ENCODE data around the gene HHIPL1. TPM values are rescaled to one million over a fixed set of nuclear protein-coding genes. Genes with fewer than 3 reads are reported as not detected.
A peak's percentile ranks its signal among the peaks of the same experiment; 100 is the strongest.

HHIPL1 gene
- total RNA-seq, 1 experiment from 2014 or later, result 2.1 TPM

DNA sequence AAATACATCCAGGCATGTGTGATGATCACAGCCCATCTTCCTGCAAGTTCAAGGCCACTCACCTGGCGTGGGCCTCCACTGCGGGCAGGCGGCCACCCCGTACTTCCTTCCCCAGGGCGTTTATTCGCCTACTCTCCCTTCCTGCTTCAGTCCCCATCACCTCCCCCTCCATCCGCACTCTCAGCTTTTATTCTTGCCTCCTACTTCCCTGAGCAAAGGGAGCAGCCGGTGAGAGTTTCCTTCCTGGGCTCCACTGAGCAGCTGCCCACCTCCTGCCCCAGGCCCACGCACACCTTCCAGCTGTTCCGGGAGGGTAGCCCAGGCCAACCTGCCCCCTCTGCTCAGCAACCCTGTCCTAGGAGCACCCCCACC, 43.3 kb downstream of the HHIPL1 start:
- intact Hi-C loops (cut with micrococcal nuclease; ENCODE audit: unreplicated experiment) (no loop called here), in situ Hi-C loops (cut with HindIII; ENCODE audit: low pct_unique_long_range_greater_than_20kb, low sequenced_read_pairs) (no loop called here)
- no TSS peak for BruUV-seq (replicated peaks)
- TF ChIP-seq, protein P1, sequence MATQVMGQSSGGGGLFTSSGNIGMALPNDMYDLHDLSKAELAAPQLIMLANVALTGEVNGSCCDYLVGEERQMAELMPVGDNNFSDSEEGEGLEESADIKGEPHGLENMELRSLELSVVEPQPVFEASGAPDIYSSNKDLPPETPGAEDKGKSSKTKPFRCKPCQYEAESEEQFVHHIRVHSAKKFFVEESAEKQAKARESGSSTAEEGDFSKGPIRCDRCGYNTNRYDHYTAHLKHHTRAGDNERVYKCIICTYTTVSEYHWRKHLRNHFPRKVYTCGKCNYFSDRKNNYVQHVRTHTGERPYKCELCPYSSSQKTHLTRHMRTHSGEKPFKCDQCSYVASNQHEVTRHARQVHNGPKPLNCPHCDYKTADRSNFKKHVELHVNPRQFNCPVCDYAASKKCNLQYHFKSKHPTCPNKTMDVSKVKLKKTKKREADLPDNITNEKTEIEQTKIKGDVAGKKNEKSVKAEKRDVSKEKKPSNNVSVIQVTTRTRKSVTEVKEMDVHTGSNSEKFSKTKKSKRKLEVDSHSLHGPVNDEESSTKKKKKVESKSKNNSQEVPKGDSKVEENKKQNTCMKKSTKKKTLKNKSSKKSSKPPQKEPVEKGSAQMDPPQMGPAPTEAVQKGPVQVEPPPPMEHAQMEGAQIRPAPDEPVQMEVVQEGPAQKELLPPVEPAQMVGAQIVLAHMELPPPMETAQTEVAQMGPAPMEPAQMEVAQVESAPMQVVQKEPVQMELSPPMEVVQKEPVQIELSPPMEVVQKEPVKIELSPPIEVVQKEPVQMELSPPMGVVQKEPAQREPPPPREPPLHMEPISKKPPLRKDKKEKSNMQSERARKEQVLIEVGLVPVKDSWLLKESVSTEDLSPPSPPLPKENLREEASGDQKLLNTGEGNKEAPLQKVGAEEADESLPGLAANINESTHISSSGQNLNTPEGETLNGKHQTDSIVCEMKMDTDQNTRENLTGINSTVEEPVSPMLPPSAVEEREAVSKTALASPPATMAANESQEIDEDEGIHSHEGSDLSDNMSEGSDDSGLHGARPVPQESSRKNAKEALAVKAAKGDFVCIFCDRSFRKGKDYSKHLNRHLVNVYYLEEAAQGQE (IDR thresholded peaks at IDR 0.05; ENCODE audit: insufficient read depth in 1 of 2, low read depth in 2 of 2, low read length in 1 of 2), result no peak
- TF ChIP-seq POLR2AphosphoS5 (IDR thresholded peaks at IDR 0.05; ENCODE audit: low read depth, low read length) (no peak), TCF7L2 (IDR thresholded peaks at IDR 0.05; ENCODE audit: low read depth, low read length) (no peak), SIN3A (IDR thresholded peaks at IDR 0.05; ENCODE audit: borderline replicate concordance, insufficient read depth, low read depth, low read length) (no peak)
- TF ChIP-seq, protein P2, sequence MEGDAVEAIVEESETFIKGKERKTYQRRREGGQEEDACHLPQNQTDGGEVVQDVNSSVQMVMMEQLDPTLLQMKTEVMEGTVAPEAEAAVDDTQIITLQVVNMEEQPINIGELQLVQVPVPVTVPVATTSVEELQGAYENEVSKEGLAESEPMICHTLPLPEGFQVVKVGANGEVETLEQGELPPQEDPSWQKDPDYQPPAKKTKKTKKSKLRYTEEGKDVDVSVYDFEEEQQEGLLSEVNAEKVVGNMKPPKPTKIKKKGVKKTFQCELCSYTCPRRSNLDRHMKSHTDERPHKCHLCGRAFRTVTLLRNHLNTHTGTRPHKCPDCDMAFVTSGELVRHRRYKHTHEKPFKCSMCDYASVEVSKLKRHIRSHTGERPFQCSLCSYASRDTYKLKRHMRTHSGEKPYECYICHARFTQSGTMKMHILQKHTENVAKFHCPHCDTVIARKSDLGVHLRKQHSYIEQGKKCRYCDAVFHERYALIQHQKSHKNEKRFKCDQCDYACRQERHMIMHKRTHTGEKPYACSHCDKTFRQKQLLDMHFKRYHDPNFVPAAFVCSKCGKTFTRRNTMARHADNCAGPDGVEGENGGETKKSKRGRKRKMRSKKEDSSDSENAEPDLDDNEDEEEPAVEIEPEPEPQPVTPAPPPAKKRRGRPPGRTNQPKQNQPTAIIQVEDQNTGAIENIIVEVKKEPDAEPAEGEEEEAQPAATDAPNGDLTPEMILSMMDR (IDR thresholded peaks at IDR 0.05), result 0 out of 2 replicates have a peak, but pooled peaks have one; percentile 28
- no peaks in the 10 kb centered on the region for H3K4me1 ChIP-seq (ENCODE audit: control insufficient read depth, insufficient read depth, low read length)
- DNase-seq (ENCODE audit: low read depth, low spot score) (no peak), ATAC-seq (no peak)
- no peaks in the 10 kb centered on the region for H3K9me3 ChIP-seq (ENCODE audit: control insufficient read depth, insufficient read depth, low read depth, low read length)
- H3K36me3 ChIP-seq (ENCODE audit: control insufficient read depth, insufficient read depth, low read length), result no peaks in the 10 kb centered on the region; the same call in 1 of the 2 replicates
- H3K4me3 ChIP-seq (ENCODE audit: low read depth in 2 of 2, low read length in 2 of 2), result no peak overlapping the region
- peaks cover 2% of the 10 kb centered on the region for H3K27me3 ChIP-seq (ENCODE audit: control insufficient read depth, insufficient read depth, low read length)
- H3K27ac ChIP-seq (ENCODE audit: low read length), result no peak overlapping the region
- CTCF ChIA-PET, result interaction anchor here (1.1 kb wide), 1 partner anchor 28 kb away, joined by 3 read pairs; no protein-coding TSS in a partner anchor
- POLR2A ChIA-PET, result no interaction called here

DNA sequence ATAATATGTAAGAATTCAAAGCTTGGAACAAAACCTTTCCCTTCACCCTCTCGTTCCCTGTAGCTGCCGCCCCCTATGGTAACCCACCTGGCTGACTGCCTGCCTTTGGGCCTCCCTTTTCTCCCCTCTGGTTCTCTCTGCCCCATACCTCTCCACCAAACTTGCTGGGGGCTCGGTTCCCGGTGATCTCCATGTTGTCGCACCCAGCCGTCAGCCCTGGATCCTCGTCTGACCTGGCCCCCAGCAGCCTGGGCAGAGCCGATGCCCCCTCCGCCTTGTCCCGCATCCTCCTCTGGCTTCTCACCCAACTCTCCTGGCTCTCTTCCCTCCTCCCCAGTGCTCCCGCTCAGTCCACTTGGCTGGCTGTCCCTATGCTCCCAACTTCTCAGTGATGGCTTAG, 43.7 kb downstream of the HHIPL1 start:
- Histone ChIP-seq H3K36me3 (ENCODE audit: control insufficient read depth, insufficient read depth, low read length) (no peaks in the 10 kb centered on the region; the same call in 1 of the 2 replicates), H3K27me3 (ENCODE audit: control insufficient read depth, insufficient read depth, low read length) (peaks cover 2% of the 10 kb centered on the region), H3K4me1 (ENCODE audit: control insufficient read depth, insufficient read depth, low read length) (no peaks in the 10 kb centered on the region), H3K9me3 (ENCODE audit: control insufficient read depth, insufficient read depth, low read depth, low read length) (no peaks in the 10 kb centered on the region), H3K4me3 (ENCODE audit: low read depth in 2 of 2, low read length in 2 of 2) (no peak overlapping the region), H3K27ac (ENCODE audit: low read length) (no peak overlapping the region)
- no TSS peak for BruUV-seq (replicated peaks)
- intact Hi-C loops (cut with micrococcal nuclease; ENCODE audit: unreplicated experiment) (no loop called here), in situ Hi-C loops (cut with HindIII; ENCODE audit: low pct_unique_long_range_greater_than_20kb, low sequenced_read_pairs) (no loop called here)
- TF ChIP-seq, protein P2 (IDR thresholded peaks at IDR 0.05), result no peak
- TF ChIP-seq TCF7L2 (IDR thresholded peaks at IDR 0.05; ENCODE audit: low read depth, low read length) (no peak), POLR2AphosphoS5 (IDR thresholded peaks at IDR 0.05; ENCODE audit: low read depth, low read length) (no peak), SIN3A (IDR thresholded peaks at IDR 0.05; ENCODE audit: borderline replicate concordance, insufficient read depth, low read depth, low read length) (no peak)
- TF ChIP-seq, protein P1 (IDR thresholded peaks at IDR 0.05; ENCODE audit: insufficient read depth in 1 of 2, low read depth in 2 of 2, low read length in 1 of 2), result no peak
- ATAC-seq (no peak), DNase-seq (ENCODE audit: low read depth, low spot score) (no peak)
- POLR2A ChIA-PET, result no interaction called here
- CTCF ChIA-PET, result interaction anchor here (1.1 kb wide), 1 partner anchor 28 kb away, joined by 3 read pairs; no protein-coding TSS in a partner anchor
